NT2/D1 (cell line): ENCODE data around the gene DIP2A.

Source experiments
- DNase-seq: peaks from one replicate; pipeline ENCODE4 v3.0.0-alpha.2; 2011; ENCODE audit warnings: low read depth, low spot score
- H3K27me3 ChIP-seq: 2 replicates; pipeline ENCODE4 v1.6.0; 2011; ENCODE audit warnings: mild to moderate bottlenecking; ENCODE audit not compliant: insufficient read length, insufficient read depth
- H3K36me3 ChIP-seq: 2 replicates; pipeline ENCODE4 v1.6.1; 2011; ENCODE audit warnings: mild to moderate bottlenecking, low read length, mixed read lengths; ENCODE audit not compliant: insufficient read depth, insufficient read length
- H3K4me1 ChIP-seq: 2 replicates; pipeline ENCODE4 v1.5.1; 2011; ENCODE audit not compliant: insufficient read depth, insufficient read length
- H3K4me3 ChIP-seq: 2 replicates; pipeline ENCODE4 v1.5.1; 2011; ENCODE audit warnings: low read depth; ENCODE audit not compliant: insufficient read length
- H3K9ac ChIP-seq: 2 replicates; pipeline ENCODE4 v1.6.0; 2011; ENCODE audit warnings: low read depth; ENCODE audit not compliant: insufficient read length
- H3K9me3 ChIP-seq: 2 replicates; pipeline ENCODE4 v1.5.1; 2011; ENCODE audit warnings: mild to moderate bottlenecking, low read length; ENCODE audit not compliant: insufficient read depth
- SUZ12 ChIP-seq: IDR thresholded peaks from 2 replicates; pipeline ENCODE4 v1.6.1; 2011; ENCODE audit not compliant: insufficient read length, insufficient read depth; ENCODE audit errors: extremely low read depth
- YY1 ChIP-seq: IDR thresholded peaks from 2 replicates; pipeline ENCODE4 v1.6.1; 2011; ENCODE audit not compliant: insufficient read length, insufficient read depth
- ZNF274 ChIP-seq: IDR thresholded peaks from 2 replicates; pipeline ENCODE4 v1.6.1; 2011; ENCODE audit warnings: mild to moderate bottlenecking, low read depth, low read length

Gene DIP2A

GRCh38 chr21:46554431-46555224, 95.9 kb downstream of the DIP2A start:
- DNase-seq: no peak
- Histone ChIP-seq H3K36me3 (peaks cover 91% of the 10 kb centered on the region), H3K4me1 (peaks cover 8% of the 10 kb centered on the region), H3K27me3 (no peaks in the 10 kb centered on the region), H3K9ac (no peak overlapping the region), H3K4me3 (no peak overlapping the region), H3K9me3 (no peaks in the 10 kb centered on the region)
- no peak for TF ChIP-seq YY1
- TF ChIP-seq SUZ12: no peak

DNA sequence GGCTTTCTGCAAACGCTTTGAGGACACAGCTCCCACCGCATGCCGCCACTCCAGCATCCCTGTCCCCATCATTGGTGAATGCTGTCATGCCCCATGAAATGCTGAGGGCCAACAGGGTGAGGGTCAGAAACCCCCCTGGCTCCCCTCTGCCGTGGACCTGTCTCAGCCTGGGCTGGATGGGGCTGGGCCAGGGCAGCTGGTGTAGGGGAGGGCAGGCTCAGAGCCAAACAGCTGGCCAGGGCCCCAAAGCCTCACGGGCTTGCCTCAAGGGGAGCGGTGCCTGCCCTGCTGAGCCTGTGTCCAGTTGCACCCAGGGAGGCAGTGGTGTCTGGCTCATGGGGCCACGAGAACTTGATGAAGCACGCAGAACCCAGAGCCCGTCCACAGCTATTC, 96.5 kb downstream of the DIP2A start:
- Histone ChIP-seq H3K4me3 (no peak overlapping the region), H3K4me1 (peaks cover 8% of the 10 kb centered on the region), H3K9me3 (no peaks in the 10 kb centered on the region), H3K9ac (no peak overlapping the region), H3K27me3 (no peaks in the 10 kb centered on the region), H3K36me3 (peaks cover 91% of the 10 kb centered on the region)
- no peak for TF ChIP-seq YY1
- no peak for TF ChIP-seq ZNF274
- DNase-seq: no peak

DNA sequence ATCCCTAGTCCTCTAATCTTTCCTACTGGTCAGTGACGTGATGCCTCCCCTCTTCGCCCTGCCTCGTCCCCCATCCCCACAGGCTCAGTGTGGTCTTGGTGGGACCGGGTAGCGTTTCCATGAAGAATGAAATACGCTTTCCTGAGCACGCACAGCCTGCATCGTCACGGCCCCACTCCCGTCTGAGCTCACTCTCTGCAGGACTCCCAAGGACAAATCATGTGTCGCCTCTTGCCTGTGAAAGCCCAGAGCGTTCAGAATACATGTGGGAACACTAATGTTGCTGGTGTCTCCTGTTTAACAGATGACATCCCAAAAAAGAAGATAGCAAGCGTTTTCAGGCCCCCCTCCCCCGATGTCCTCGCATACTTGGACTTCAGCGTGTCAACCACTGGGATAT, 97.0 kb downstream of the DIP2A start:
- peaks cover 8% of the 10 kb centered on the region for H3K4me1 ChIP-seq
- peaks cover 91% of the 10 kb centered on the region for H3K36me3 ChIP-seq
- no peak overlapping the region for H3K4me3 ChIP-seq
- no peak for DNase-seq
- no peaks in the 10 kb centered on the region for H3K27me3 ChIP-seq
- no peaks in the 10 kb centered on the region for H3K9me3 ChIP-seq
- no peak overlapping the region for H3K9ac ChIP-seq
- no peak for TF ChIP-seq ZNF274

DNA sequence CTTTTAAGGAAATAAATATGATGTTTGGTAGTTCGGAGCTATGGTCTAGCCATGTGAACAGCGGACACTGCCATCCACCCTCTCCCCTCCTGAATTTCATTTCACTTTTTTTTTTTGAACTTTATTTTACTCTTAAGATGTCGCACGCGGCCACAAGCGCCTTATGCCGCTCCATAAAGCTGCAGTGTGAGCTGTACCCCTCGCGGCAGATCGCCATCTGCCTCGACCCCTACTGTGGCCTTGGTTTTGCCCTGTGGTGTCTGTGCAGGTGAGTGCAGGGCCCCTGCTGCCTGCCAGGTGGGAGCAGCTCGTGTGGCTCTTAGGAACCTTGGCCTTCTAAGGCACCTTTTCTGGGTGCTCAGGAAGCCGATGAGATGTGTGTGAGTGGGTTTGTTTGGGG, 98.1 kb downstream of the DIP2A start:
- no peak overlapping the region for H3K4me3 ChIP-seq
- H3K36me3 ChIP-seq: peaks cover 91% of the 10 kb centered on the region
- H3K9me3 ChIP-seq: no peaks in the 10 kb centered on the region
- H3K9ac ChIP-seq: no peak overlapping the region
- H3K4me1 ChIP-seq: peaks cover 7% of the 10 kb centered on the region
- TF ChIP-seq ZNF274 (no peak), YY1 (no peak), SUZ12 (no peak)
- H3K27me3 ChIP-seq: no peaks in the 10 kb centered on the region
- DNase-seq: no peak

DNA sequence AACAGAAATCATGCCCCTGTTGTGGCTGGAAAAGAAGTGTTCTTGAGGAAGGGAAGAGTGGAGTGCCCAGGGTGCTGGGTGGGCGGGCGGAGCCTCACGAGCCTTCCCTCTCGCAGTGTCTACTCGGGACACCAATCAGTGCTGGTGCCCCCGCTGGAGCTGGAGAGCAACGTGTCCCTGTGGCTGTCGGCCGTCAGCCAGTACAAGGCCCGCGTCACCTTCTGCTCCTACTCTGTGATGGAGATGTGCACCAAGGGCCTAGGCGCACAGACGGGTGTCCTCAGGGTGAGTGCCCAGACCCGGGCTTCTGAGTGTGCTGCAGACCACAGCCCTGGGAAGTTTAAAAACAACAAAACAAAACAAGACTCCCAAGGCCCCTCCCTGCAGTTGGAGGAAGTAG, 98.8 kb downstream of the DIP2A start:
- TF ChIP-seq SUZ12 (no peak), YY1 (no peak), ZNF274 (no peak)
- H3K9me3 ChIP-seq: no peaks in the 10 kb centered on the region
- H3K36me3 ChIP-seq: peaks cover 92% of the 10 kb centered on the region
- peaks cover 6% of the 10 kb centered on the region for H3K4me1 ChIP-seq
- H3K4me3 ChIP-seq: no peak overlapping the region
- no peak for DNase-seq
- H3K9ac ChIP-seq: no peak overlapping the region
- H3K27me3 ChIP-seq: no peaks in the 10 kb centered on the region

- no peak for TF ChIP-seq YY1
- no peak for TF ChIP-seq SUZ12
- no peak for TF ChIP-seq ZNF274
- no peaks in the 10 kb centered on the region for H3K27me3 ChIP-seq
- no peak for DNase-seq
- H3K9me3 ChIP-seq: no peaks in the 10 kb centered on the region
- no peak overlapping the region for H3K9ac ChIP-seq
- peaks cover 6% of the 10 kb centered on the region for H3K4me1 ChIP-seq
- no peak overlapping the region for H3K4me3 ChIP-seq
- H3K36me3 ChIP-seq: peaks cover 92% of the 10 kb centered on the region
Measured at GRCh38 chr21:46557919-46558392, 99.3 kb downstream of the DIP2A start.

DNA sequence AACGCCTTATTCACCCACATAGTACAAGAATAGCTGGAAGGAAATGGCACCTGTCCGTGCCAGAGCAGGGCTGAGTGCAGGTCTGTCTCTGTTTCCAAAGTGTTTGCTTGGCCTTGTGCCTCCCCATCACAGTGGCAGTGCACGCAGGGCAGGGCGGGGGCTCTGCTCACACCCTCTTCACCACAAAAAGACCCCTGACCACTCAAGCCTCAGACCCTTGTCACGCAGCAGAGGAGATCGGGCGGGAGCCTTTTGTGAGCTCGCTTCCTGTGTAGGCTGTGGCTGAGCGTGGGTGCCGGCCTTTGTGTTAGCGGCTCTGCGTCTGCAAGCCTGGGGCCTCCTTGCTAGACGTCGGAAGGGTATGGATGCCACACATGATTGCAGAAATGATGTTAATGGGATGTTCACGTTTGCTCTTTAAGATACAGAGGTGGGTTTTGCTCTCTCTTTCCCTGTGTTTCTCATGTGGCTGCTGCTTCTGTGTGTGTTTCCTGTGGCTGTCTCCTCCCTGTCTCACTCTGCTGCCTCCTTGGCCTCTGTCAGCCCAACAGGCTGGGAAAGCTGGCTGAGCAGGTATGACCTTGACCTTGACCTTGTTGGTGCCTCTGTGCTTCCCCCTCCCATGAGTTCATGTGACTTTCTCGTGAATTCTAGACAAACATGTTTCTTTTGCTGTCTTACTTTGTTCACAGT, 100.7 kb downstream of the DIP2A start:
- Histone ChIP-seq H3K4me1 (peaks cover 6% of the 10 kb centered on the region), H3K4me3 (no peak overlapping the region), H3K36me3 (peaks cover 92% of the 10 kb centered on the region), H3K9me3 (no peaks in the 10 kb centered on the region), H3K9ac (no peak overlapping the region), H3K27me3 (no peaks in the 10 kb centered on the region)
- no peak for TF ChIP-seq SUZ12
- TF ChIP-seq ZNF274: no peak
- no peak for TF ChIP-seq YY1
- no peak for DNase-seq
